ENCODE measurements around the gene SLA2.
"Not testable (repeated sequence)": the region's sequence is repeated elsewhere in the genome, so short reads cannot be mapped to it uniquely, and the experiment has no call there.

Gene SLA2

GRCh38 chr20:36645353-36645752 lies 643 bp downstream of the SLA2 start:
- no peak for DNase-seq (ENCODE audit: low read depth)

GRCh38 chr20:36644706-36645095 lies 1.3 kb downstream of the SLA2 start:
- DNase-seq (ENCODE audit: low read depth) = peak; percentile 28

DNA sequence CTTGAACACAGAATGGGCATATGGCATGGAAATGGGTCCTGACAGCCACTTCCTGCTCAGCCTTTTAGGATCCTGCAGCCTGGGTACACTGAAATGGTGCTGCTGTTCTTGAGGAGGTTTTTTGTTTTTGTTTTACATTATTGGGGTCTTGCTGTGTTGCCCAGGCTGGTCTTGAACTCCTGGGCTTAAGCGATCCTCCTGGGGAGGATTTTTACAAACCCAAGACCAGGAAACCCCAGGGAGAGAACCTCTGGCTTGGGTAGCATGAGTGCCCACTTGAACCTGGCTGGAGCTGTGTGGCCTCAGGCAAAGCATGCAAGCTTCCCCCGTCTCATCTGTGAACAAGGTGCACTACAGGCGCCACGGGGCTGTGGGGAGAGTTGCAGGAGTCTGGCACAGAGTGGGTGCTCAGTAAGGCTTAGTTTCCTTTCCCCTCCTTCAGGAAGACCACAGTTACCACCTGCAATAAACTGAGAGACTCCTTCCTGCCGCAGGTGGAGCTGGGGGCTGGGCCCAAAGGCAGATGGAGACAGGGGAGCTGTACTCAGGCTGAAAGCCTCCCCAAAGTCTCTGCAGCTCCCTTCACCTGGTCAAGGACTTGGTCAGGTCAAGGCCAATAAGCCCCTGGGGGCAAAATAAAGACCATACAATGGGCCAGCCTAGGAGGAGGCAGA lies 1.8 kb downstream of the SLA2 start:
- peak; percentile 39 for DNase-seq (ENCODE audit: low read depth)

DNA sequence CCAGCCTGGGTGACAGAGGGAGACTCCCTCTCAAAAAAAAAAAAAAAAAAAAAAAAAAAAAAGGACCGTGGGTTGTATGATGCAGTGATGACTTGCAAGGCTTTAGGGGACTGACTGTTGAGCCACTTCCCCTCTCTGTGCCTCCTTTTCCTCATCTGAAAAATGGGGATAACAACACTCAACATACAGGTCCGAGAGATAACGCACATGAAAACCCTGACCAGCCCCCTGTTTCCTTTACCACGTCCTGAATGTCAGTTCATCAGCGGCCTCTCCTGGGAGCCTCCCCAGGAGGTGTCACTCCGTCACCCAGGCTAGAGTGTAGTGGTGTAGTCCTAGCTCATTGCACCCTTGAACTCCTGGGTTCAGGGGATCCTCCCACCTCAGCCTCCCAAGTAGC lies 3.9 kb downstream of the SLA2 start:
- no peak for DNase-seq (ENCODE audit: low read depth)

DNA sequence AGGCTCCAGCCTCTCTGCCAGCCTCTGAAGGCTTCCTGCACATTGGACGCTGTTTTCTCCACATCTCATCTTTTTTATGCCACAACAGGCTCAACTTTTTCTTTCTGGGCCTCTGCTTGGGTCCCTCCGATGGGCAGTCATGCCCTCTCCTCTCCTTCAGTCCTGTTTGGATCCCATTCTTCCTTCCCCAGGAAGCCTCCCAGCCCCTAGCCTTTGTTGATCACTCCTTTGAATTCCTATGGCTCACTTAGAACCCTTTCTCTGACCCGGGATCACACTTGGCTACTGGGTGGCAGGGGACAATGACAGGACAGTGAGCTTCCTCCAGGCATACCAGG lies 4.5 kb downstream of the SLA2 start:
- no peak for DNase-seq (ENCODE audit: low read depth)

DNA sequence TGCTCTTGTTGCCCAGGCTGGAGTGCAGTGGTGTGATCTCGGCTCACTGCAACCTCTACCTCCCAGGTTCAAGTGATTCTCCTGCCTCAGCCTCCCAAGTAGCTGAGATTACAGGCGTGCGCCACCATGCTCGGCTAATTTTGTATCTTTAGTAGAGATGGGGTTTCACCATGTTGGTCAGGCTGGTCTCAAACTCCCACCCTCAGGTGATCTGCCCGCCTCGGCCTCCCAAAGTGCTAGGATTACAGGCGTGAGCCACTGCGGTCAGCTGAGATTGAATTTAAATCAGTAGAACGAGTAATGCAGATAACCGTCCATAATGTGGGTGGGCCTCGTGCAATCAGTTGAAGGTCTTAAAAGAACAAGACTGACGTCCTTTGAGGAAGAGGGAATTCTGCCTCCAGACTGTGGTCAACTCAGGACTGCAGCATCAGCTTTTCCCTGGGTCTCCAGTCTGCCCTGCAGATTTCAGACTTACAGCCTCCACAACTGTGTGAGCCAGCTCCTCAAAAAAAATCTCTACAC lies 7.1 kb downstream of the SLA2 start:
- DNase-seq (ENCODE audit: low read depth) = not testable (repeated sequence)

DNA sequence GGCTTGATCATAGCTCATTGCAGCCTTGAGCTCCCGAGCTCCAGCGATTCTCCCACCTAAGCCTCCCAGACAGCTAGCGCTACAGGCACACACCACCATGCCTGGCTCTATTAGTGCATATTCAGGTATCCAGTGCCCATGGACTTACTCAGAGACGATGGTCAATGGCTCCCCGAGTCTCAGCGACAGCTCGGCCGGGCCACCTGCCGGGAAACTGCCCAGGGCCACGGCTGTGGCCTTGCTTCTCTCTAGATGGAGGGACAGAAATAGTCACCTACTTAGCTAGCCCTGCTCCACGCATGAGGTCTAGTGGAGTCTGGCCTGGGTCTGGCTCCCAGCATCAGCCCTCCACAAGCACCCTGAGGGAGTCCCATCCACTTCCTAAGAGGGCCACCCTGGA lies 11.7 kb downstream of the SLA2 start:
- DNase-seq (ENCODE audit: low read depth) = no peak

GRCh38 chr20:36633285-36633772 lies 12.7 kb downstream of the SLA2 start:
- no peak for DNase-seq (ENCODE audit: low read depth)

DNA sequence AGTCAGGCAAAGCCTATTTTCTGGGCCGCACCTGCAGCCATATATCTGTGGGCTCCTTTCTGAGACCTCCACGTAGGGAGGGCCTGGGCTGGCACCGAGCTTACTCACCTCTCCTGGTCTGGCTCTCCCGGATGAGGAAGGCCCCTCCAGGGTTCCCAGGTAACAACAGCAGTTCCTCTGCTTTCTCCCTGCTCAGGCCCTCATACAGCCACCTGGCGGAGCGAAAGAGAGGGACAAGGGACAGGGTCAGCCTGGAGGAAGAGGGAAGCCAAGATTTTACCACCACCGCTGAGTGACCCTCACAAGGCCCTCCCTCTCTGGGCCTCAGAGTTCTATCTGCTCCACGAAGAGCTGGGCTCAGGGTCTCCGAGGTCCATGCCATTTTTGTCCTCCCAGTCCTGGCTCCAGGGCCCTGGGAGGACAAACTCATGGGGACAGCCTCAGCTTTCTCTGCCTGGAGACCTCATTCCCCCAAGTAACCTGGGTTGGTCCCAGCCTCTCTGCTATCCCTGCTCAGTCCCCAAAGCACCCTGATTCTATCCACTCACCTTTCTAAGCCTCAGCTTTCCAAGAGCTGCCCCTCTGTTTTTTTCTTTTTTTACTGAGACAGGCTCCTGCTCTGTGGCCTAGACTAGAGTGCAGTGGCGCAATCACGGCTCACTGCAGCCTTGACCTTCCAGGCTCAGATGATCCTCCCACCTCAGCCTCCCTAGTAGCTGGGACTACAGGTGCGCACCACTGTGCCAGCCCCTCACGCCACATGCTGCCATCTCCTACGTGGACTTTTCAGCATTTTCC lies 13.3 kb downstream of the SLA2 start:
- DNase-seq (ENCODE audit: low read depth) = no peak

DNA sequence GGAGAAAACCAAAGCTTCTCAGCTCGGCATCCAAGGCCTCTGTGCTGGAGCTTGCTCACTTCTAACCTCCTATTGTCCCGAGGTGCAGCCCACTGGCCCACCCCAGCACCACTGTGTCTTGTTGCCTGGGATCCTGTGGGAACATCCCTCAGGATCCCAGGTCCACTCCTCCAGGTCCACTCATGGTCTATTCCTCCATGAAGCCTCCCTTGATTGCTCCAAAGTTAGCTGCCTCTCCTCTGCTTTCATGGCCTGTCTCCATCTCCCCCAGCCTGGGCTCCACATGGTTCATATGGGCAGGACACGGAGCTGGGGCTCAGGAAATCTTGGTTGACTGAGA lies 13.9 kb downstream of the SLA2 start:
- DNase-seq (ENCODE audit: low read depth) = no peak

- no peak for DNase-seq (ENCODE audit: low read depth)
Observed at GRCh38 chr20:36631646-36632045, 14.3 kb downstream of the SLA2 start.

- peak; percentile 10 for DNase-seq (ENCODE audit: low read depth)
Observed at GRCh38 chr20:36629719-36630681, 16.0 kb downstream of the SLA2 start.

- DNase-seq (ENCODE audit: low read depth) = no peak
Observed at GRCh38 chr20:36628076-36628475, 17.9 kb downstream of the SLA2 start.

DNA sequence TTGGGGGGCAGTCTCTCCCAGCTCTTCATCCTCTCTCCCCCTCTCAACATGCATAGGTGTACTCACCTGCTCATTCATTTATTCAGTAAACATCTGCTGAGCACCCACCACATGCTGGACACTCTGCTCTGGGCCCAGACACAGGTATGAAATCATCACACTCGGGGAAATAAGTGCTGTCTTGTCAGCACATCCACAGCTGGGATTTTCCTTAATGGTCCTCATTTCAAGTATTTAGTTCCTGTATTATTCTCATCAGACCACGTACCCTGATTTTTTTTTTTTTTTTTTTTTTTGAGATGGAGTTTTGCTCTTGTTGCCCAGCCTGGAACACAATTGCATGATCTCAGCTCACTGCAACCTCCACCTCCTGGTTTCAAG lies 21.1 kb downstream of the SLA2 start:
- DNase-seq (ENCODE audit: low read depth) = no peak

- DNase-seq (ENCODE audit: low read depth) = no peak
Observed at GRCh38 chr20:36624068-36624943, 21.7 kb downstream of the SLA2 start.

- no peak for DNase-seq (ENCODE audit: low read depth)
Observed at GRCh38 chr20:36623444-36623843, 22.6 kb downstream of the SLA2 start.

GRCh38 chr20:36620917-36621316 lies 25.1 kb downstream of the SLA2 start:
- DNase-seq (ENCODE audit: low read depth) = no peak

DNA sequence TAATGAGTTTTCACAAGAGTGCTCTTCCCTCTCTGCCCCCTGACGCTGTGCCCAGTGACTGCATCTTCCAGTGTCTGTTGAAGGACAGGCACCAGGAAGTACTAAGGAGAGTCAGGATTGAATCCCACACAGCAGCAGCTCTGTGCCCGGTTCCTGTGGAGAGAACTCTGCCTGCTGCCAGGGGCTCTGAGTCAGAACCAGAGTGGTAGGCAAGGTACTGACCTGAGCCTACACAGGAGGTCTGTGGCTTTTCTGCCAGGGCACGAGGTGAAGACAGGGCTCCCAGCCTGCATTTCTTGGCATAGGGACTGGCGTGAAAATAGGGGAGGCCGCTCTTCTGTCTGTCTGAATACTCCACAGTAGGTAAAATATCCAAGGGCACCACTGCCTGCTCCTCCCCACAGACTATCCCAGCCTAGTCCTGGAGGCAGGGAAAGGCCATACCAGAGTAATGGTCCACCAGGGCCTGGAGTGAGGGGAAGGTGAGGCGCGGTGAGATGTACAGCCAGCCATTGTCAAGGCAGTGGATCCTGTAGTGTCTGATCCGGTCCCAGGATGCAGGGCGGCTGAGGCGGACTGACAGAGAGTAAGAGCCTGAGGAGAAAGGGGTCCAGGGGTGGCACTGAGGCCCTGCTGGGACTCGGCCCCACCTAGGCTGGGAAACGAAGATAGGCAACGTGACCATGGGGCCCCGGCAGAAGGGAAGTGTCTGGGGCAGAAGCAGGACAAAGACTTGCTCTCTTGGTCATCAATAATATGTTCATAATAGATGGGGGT lies 31.0 kb downstream of the SLA2 start:
- DNase-seq (ENCODE audit: low read depth) = no peak

GRCh38 chr20:36613974-36614373 lies 32.0 kb downstream of the SLA2 start:
- DNase-seq (ENCODE audit: low read depth) = no peak

DNA sequence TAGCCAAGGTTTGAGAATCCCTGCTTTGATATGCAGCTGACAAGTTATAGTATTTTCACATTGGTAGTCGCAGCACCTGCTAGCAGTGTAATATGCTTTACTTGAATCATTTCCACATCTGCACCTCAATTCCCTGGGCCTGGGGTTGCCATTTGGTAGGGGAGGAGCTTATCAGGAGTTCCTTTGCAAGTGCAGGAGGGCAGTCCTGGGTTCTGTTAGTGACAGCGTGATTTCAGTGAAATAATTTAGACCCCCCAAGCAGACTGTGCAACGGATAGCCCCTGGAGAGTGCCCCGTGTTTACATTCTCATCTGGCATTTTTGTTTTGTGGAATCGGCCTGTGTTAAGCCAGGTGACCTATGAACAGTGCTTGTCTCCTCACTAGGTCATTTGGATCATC lies 34.4 kb downstream of the SLA2 start:
- no peak for DNase-seq (ENCODE audit: low read depth)

DNA sequence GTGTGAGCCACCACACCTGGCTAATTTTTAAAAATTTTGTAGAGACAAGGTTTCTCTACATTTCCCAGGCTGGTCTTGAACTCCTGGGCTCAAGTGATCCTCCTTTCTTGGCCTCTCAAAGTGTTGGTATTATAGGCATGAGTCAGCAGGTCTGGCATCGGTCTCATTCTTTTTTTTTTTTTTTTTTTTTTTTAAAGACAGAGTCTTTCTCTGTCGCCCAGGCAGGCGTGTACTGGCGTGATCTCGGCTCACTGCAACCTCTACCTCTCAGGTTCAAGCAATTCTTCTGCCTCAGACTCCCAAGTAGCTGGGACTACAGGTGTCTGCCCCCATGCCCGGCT lies 37.6 kb downstream of the SLA2 start:
- not testable (repeated sequence) for DNase-seq (ENCODE audit: low read depth)
